Transverse colon (tissue), 4 donors: ENCODE data around the gene DUSP2.

Source experiments
- POLR2A ChIP-seq: fragments of 450-650 bp; IDR thresholded peaks from one replicate; pipeline ENCODE4 v1.6.1; 2016; ENCODE audit warnings: antibody characterized with exemption, mild to moderate bottlenecking, moderate library complexity
- POLR2AphosphoS5 ChIP-seq, 3 donors: sonication (generic); formaldehyde crosslinking; IDR thresholded peaks; one replicate each; pipeline ENCODE4 v1.6.1; 2016; ENCODE audit warnings: antibody characterized with exemption in 3 of 3
- TF ChIP-seq, protein P1 (sequence below), 5 experiments: fragments of 200-600 bp in 3 of 5; fragments of 450-650 bp in 2 of 5; sonication (generic) in 3 of 5; IDR thresholded peaks; 1 replicate in 2 of 5; 2 replicates in 3 of 5; pipeline ENCODE4 v1.5.1; 2016 to 2017; ENCODE audit warnings: antibody characterized with exemption in 5 of 5, inconsistent platforms in 3 of 5, mild to moderate bottlenecking in 2 of 5, moderate library complexity in 1 of 5

DNA sequence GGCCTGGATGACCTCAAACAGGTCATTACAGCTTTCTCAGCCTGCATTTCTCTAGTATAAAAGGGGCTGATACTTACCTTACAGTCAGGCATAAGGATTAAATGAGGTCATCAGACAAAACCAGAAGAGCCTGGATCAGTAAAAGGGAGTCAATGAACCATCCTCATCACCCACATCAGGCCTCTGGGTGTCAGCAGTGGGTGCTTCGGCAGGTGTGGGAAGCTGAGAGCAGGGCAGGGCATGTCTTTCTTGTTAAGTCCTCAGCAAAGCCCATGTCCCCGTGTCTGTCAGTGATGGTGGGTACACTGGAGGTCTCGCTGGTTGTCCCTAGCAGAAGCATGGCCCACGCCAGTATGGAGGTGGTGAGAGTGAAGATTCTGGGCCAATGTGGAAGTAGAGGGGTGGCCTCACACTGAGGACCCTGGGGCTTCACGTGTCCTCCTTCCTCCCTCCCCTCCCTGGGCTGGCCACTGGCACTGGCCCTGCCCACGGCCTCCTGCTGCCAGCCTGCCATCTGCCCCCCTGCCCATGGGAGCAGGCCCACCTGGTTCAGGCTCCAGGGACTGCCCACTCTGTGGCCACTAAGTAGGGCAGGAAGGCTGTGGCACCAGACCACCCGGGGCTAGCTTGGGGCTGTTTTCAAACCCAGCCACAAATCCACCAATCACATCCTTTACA, 33.3 kb downstream of the DUSP2 start:
- TF ChIP-seq, protein P1, sequence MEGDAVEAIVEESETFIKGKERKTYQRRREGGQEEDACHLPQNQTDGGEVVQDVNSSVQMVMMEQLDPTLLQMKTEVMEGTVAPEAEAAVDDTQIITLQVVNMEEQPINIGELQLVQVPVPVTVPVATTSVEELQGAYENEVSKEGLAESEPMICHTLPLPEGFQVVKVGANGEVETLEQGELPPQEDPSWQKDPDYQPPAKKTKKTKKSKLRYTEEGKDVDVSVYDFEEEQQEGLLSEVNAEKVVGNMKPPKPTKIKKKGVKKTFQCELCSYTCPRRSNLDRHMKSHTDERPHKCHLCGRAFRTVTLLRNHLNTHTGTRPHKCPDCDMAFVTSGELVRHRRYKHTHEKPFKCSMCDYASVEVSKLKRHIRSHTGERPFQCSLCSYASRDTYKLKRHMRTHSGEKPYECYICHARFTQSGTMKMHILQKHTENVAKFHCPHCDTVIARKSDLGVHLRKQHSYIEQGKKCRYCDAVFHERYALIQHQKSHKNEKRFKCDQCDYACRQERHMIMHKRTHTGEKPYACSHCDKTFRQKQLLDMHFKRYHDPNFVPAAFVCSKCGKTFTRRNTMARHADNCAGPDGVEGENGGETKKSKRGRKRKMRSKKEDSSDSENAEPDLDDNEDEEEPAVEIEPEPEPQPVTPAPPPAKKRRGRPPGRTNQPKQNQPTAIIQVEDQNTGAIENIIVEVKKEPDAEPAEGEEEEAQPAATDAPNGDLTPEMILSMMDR (IDR thresholded peaks at IDR 0.05), result no peak
- TF ChIP-seq POLR2A (no peak), POLR2AphosphoS5 (IDR thresholded peaks at IDR 0.05) (no peak)
